Measurements from ENCODE around the gene TMEM164.

DNA sequence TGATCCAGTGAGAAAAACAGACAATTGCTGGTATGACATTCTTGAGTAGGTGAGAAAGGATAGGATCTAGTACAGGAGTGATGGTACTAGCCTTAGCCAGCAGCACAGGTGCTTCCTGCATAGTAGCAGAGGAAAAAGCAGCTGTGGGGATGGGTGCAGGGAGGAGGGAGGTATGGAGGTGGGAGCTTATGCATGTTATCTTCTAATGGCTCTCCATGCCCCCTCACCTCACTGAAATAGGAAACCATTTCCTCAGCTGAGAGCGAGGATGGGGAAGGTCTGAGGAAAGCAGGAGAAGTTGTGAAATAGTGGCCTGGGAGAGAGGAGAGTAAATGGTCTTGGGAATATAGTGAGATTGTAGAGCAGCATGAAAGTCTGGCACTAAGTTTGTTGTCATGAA, 136.3 kb downstream of the TMEM164 start:
- TF ChIP-seq POLR2A (IDR thresholded peaks at IDR 0.05; ENCODE audit: low read depth, low read length), result no peak
- no peak for TF ChIP-seq EZH2 (IDR thresholded peaks at IDR 0.05; ENCODE audit: borderline replicate concordance, control insufficient read depth, low read depth, low read length)
- no peak for TF ChIP-seq FOXM1 (IDR thresholded peaks at IDR 0.05; ENCODE audit: low read depth, low read length)
- no peak for TF ChIP-seq SIX5 (IDR thresholded peaks at IDR 0.05; ENCODE audit: low read depth, low read length, severe bottlenecking)
- no peak for TF ChIP-seq HDAC6 (IDR thresholded peaks at IDR 0.05; ENCODE audit: unreplicated experiment)
- TF ChIP-seq, protein P1, sequence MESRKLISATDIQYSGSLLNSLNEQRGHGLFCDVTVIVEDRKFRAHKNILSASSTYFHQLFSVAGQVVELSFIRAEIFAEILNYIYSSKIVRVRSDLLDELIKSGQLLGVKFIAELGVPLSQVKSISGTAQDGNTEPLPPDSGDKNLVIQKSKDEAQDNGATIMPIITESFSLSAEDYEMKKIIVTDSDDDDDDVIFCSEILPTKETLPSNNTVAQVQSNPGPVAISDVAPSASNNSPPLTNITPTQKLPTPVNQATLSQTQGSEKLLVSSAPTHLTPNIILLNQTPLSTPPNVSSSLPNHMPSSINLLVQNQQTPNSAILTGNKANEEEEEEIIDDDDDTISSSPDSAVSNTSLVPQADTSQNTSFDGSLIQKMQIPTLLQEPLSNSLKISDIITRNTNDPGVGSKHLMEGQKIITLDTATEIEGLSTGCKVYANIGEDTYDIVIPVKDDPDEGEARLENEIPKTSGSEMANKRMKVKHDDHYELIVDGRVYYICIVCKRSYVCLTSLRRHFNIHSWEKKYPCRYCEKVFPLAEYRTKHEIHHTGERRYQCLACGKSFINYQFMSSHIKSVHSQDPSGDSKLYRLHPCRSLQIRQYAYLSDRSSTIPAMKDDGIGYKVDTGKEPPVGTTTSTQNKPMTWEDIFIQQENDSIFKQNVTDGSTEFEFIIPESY (IDR thresholded peaks at IDR 0.05), result no peak
- no peak for TF ChIP-seq POLR2AphosphoS5 (IDR thresholded peaks at IDR 0.05; ENCODE audit: low read length)
- no peak for TF ChIP-seq STAT1 (conservative IDR thresholded peaks at IDR 0.05)
- no peak for TF ChIP-seq ZSCAN29 (IDR thresholded peaks at IDR 0.05)
- TF ChIP-seq, protein P2, sequence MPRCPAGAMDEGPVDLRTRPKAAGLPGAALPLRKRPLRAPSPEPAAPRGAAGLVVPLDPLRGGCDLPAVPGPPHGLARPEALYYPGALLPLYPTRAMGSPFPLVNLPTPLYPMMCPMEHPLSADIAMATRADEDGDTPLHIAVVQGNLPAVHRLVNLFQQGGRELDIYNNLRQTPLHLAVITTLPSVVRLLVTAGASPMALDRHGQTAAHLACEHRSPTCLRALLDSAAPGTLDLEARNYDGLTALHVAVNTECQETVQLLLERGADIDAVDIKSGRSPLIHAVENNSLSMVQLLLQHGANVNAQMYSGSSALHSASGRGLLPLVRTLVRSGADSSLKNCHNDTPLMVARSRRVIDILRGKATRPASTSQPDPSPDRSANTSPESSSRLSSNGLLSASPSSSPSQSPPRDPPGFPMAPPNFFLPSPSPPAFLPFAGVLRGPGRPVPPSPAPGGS (IDR thresholded peaks at IDR 0.05; ENCODE audit: borderline replicate concordance, insufficient read depth, low read depth, low read length, poor library complexity, severe bottlenecking), result no peak
- no peak for TF ChIP-seq NBN (IDR thresholded peaks at IDR 0.05)
- no peak for TF ChIP-seq ATF7 (IDR thresholded peaks at IDR 0.05; ENCODE audit: low read depth)
- TF ChIP-seq TBL1XR1 (IDR thresholded peaks at IDR 0.05; ENCODE audit: low read depth, low read length), result no peak

Measured in GM12878 (cell line).